ENCODE data around the gene ABAT.

GRCh38 chr16:8717892-8718415 lies 43.5 kb downstream of the ABAT start:
- TF ChIP-seq POLR2A (IDR thresholded peaks at IDR 0.05; ENCODE audit: control extremely low read depth in 1 of 2, low read depth in 2 of 2, low read length in 2 of 2) (no peak), CTCF (IDR thresholded peaks at IDR 0.05; ENCODE audit: control extremely low read depth in 1 of 3, insufficient read depth in 1 of 3, low read depth in 1 of 3, low read length in 3 of 3) (no peak), EP300 (IDR thresholded peaks at IDR 0.05; ENCODE audit: borderline replicate concordance in 1 of 2, low read depth in 2 of 2, low read length in 2 of 2) (no peak), NRF1 (IDR thresholded peaks at IDR 0.05; ENCODE audit: low read depth, low read length) (no peak), ATF2 (IDR thresholded peaks at IDR 0.05; ENCODE audit: low read length) (no peak), POLR2AphosphoS5 (IDR thresholded peaks at IDR 0.05; ENCODE audit: low read depth, low read length) (no peak), YY1 (IDR thresholded peaks at IDR 0.05; ENCODE audit: low read depth, low read length) (no peak), TAF1 (IDR thresholded peaks at IDR 0.05; ENCODE audit: low read depth, low read length) (no peak), BRCA1 (IDR thresholded peaks at IDR 0.05; ENCODE audit: low read depth, low read length) (no peak), KDM4A (IDR thresholded peaks at IDR 0.05; ENCODE audit: low read depth, low read length, severe bottlenecking) (no peak), BCL11A (IDR thresholded peaks at IDR 0.05; ENCODE audit: low read depth in 2 of 2, low read length in 2 of 2) (no peak), KDM1A (IDR thresholded peaks at IDR 0.05; ENCODE audit: borderline replicate concordance, low read length) (no peak), CREB1 (IDR thresholded peaks at IDR 0.05) (no peak)
